Fibroblast of skin of right biceps (primary cell): Measurements from ENCODE around the gene ATG7.
"Not testable (repeated sequence)": the region's sequence is repeated elsewhere in the genome, so short reads cannot be mapped to it uniquely, and the experiment has no call there.

ENCODE experiments used
- DNase-seq: peaks from one replicate; pipeline ENCODE4 v3.0.0-alpha.2; 2013

Gene ATG7

DNA sequence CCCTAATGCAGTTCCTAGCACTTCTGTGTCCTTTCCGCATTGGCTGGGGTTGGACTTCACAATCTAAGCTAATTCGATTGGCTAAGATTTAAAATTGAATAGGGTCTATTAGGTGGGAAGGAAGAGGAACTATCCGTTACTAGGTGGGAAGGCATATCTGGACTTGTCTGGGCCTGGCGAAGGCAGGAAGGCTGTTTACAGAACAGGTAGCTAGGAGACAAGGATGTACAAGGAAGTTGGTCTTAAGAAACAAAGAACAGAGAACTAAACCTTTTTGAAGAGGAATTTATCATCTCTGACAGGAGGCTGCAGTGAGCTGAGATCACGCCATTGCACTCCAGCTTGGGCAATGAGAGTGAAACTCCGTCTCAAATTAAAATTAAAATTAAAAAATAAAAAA, 17.3 kb upstream of the ATG7 start:
- no peak for DNase-seq

DNA sequence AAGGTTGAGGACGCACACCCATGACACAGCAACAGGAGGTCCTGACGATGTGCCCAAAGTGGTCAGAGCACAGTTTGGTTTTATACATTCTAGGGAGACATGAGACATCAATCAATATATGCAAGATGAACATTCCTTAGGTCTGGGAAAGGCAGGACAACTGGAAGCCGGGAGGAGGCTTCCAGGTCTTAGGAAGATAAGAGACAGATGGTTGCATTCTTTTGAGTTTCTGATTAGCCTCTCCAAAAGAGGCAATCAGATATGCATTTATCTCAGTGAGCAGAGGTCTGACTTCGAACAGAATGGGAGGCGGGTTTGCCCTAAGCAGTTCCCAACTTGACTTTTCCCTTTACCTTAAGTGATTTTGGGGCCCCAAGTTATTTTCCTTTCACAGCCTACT, 16.7 kb upstream of the ATG7 start:
- not testable (repeated sequence) for DNase-seq

DNA sequence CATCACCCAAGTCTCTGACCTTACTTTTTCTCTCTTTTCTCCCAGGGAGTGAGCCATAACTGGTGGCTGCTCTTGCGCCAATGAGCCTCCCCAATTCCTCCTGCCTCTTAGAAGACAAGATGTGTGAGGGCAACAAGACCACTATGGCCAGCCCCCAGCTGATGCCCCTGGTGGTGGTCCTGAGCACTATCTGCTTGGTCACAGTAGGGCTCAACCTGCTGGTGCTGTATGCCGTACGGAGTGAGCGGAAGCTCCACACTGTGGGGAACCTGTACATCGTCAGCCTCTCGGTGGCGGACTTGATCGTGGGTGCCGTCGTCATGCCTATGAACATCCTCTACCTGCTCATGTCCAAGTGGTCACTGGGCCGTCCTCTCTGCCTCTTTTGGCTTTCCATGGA, 13.2 kb upstream of the ATG7 start:
- DNase-seq: no peak

- no peak for DNase-seq
Observed at GRCh38 chr3:11260460-11260859, 11.7 kb upstream of the ATG7 start.

GRCh38 chr3:11269007-11269406, 3.2 kb upstream of the ATG7 start:
- no peak for DNase-seq

DNA sequence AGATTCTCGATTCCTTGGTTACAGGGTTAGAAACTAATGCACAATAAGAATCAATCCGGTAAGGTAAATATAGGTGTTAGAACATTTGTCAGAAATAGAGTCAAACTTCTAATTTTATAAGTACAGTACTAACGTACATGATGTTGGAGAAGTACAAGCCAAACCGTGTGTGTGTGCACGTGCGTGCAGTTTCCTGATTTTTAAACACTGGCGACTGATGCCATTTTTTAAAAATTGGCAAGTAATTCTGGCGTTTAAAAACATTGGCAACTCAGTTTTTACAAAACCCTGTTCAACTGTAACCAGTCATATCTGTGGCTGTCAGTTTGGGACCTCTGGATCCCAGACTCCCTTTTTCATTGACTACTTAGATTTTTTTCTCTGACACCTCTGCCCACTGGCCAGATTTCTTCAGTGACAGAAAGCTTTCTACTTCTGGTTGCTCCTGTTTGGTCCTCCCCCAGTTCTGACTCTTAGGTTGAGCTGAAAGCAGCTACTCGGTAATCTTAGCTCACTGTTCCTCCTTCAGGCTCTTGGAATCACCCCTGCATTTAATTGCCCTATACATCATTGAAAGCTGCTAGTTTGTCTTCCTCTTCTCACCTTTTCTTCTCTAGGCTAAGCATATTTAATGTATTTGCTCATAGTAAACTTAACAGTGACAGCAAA, 843 bp downstream of the ATG7 start:
- no peak for DNase-seq

- no peak for DNase-seq
Observed at GRCh38 chr3:11273891-11274291, 1.7 kb downstream of the ATG7 start.

DNA sequence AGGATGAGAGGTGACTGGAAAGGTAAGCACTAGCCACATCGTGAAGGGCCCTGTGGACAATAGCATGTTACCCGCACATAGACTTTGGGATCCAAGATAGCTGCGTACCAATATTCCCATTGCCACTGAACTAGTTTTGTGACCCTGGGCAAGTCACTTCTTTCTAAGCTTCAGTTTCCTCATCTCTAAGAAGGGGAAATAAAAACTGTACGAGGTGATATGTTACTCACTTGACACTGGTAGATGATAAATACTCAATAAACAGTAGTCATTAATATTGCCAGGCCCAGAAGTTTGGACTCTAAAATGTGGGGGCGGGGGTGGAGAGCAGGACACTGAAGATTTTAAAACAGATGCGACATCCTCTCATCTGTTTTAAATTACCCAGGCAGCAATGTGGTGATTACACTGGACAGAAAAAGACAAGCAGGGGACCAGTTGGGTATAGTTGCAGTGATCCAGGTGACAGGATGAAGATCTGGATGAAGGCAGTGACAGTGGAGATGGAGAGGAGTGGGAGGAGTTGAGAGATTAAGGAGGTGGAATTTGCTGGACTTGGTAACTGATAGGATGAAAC, 2.5 kb downstream of the ATG7 start:
- DNase-seq: no peak

GRCh38 chr3:11275926-11276325, 3.7 kb downstream of the ATG7 start:
- no peak for DNase-seq

GRCh38 chr3:11276901-11277300, 4.7 kb downstream of the ATG7 start:
- DNase-seq: no peak

DNA sequence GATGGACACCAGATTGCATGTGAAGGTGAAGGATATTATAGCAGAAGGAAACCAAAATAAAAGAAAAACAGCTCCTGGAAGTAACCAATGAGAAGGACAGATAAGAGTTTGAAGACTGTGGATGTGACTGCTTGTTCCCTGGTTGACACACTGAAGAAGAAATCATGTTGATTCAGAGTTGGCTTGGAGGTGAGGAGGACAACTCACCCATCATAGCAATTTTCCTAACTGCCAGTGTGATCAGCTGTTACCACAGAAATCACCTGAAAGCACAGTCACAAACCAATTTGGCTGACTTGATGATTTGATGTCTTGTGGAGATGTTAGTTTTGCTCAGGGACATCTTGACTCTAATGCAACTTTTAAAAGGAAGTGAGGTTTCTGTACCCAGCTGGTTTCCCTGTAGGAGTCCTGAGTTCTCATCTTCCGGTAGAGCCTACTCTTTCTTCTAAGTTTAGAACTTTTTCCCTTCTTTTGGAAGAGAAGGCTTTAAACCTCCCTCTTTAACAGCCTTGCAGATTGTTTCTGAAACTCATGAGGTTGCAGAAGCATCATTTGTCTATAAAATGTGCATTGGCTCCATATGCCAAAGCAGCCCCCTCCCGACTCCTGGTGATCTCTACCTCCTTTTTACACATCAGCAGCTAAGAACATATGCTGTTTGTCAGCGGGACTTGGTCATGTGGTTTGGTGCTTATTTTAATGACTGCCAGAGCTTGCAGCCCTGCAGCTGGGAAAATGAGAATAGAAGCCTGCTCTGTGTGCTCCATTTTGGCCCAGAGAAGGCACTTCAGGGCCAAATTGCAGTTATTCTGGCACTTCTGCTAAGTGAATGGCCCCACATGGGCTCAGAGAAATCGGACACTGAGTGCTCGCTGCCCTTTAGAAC, 10.3 kb downstream of the ATG7 start:
- no peak for DNase-seq

- no peak for DNase-seq
Observed at GRCh38 chr3:11283139-11283475, 10.9 kb downstream of the ATG7 start.

DNA sequence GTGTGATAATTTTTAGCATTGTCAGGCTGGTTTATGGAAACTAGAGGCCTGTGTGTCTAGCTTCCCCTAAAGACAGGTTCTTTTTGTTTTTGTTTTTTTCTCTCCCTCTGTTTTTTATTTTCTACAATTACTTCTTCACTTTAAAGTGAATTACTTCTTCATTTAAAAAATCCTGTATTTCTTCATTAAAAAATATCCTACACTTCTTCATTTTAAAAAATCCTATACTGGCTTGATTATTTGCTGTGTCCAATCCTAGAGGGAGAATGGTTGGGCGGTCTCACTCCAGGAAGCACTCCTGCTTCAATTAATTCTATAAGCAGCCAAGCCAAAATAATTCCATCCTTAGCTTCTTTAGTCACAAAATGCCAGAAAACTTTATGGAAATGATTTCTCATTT, 11.8 kb downstream of the ATG7 start:
- no peak for DNase-seq

- no peak for DNase-seq
Observed at GRCh38 chr3:11285471-11285870, 13.3 kb downstream of the ATG7 start.

GRCh38 chr3:11287404-11287803, 15.2 kb downstream of the ATG7 start:
- DNase-seq: no peak

DNA sequence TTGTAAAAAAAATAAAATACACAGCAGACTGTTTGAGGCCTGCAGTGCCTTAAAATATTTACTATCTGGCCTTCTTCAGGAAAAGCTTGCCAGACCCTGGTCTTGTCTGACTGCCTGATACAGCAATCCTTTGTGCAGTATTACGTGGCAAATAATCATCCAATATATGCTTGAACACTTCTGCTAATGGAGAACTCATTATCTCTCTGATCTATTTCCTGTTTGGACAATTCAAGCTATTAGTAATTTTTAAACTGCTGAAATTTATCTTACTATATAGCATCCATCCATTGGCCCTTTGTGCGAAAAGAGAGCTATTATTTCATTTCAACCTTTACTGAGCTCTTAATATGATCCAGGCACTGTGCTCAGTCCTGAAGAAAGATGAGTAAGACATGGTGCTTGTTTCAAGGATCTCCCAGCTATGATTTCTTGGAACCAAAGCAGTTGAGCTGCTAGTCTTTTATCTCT, 15.9 kb downstream of the ATG7 start:
- peak; percentile 59 for DNase-seq

DNA sequence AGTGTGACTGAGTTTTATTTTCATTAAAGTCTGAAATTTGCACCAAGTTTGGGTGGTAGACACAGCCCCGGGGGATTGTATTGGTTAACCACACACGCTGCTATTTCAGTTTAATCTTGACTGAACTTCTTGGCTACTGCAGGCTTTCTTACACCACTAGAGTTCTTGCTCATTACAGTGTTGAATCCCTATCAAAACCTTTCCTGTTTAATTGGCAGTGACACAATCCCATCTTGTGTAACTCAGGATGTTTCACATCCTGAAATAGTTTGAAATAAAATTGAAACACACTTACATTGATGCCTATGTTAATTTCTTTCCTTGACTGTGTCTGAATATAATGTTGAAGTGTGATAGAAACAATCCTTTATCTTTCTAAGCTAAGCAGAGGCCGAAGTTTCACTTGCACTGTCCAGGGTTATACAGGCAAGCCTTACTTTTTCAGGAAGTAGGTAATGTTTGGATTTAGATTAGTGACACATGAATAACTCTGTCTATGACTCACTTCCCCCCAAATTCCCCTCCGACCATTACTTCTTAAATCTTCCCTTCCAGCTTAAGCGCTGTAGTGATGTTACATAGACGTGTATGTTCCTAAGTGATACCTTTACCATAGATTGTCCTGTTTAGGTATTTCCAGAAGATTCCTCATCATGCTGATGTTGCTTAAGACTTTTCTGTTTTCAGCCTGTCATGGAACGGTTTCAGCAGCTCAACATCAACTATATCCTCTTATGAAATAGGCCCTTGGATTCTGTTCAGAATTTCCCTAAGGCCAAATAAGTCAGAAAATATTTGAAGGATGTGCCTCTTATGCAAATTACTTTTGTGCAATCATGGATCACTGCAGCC, 16.8 kb downstream of the ATG7 start:
- peak; percentile 92 for DNase-seq

GRCh38 chr3:11289864-11290263, 17.7 kb downstream of the ATG7 start:
- no peak for DNase-seq

- DNase-seq: peak; percentile 64
Observed at GRCh38 chr3:11290743-11291680, 18.8 kb downstream of the ATG7 start.

DNA sequence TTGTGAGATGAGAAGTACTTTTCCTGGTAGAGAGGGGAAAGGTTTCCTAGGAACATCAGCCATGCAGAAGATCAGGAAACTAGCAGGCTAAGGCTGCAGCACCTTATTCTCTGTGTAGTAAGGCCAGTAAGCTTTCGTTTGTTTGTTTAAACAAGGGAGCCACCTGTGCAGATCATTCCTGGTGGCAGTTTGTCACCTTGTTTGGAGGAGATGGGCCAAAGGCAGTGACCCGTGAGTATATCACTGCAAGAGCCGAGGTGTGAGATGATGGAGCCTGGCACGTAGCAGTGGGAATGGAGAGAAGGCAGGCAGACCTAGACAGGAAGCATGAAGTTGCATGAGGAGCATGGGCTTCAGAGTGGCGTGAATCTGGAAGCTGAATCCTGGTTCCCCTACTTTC, 19.6 kb downstream of the ATG7 start:
- no peak for DNase-seq

DNA sequence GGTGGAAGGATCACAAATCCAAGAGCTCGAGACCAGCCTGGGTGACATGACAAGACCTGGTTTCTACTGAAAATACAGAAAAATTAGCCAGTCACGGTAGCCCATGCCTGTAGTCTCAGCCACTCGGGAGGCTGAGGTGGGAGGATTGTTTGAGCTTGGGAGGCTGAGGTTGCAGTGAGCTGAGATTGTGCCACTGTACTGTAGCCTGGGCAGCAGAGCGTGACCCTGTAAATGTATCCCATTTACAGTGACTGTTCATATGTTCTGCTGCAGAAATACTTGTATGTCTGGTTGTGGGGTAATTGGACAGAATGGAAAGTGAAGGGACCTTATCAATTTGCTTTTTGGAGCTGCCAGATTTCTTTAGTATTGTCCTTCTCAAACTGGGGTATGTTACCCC, 24.9 kb downstream of the ATG7 start:
- no peak for DNase-seq

- no peak for DNase-seq
Observed at GRCh38 chr3:11300970-11301369, 28.8 kb downstream of the ATG7 start.
